GM12873 (cell line): ENCODE results near the gene SLBP.

Experiments
- CTCF ChIP-seq: IDR thresholded peaks from 2 replicates; pipeline ENCODE4 v1.5.1; 2012; ENCODE audit warnings: low read depth, mild to moderate bottlenecking, moderate library complexity, low read length, control low read depth; ENCODE audit not compliant: insufficient read depth; ENCODE audit errors: missing control alignments

SLBP gene

GRCh38 chr4:1718095-1718850, 6.2 kb upstream of the SLBP start:
- no peak for TF ChIP-seq CTCF

GRCh38 chr4:1717129-1718094, 5.3 kb upstream of the SLBP start:
- TF ChIP-seq CTCF = no peak

GRCh38 chr4:1716065-1716945, 4.2 kb upstream of the SLBP start:
- no peak for TF ChIP-seq CTCF

GRCh38 chr4:1715002-1715758, 3.1 kb upstream of the SLBP start:
- TF ChIP-seq CTCF = no peak

- TF ChIP-seq CTCF = no peak
These were observed 2.3 kb upstream of the SLBP start for GRCh38 chr4:1714303-1715001.
